ENCODE data around the gene CDH23.
"Not testable (repeated sequence)": the region's sequence is repeated elsewhere in the genome, so short reads cannot be mapped to it uniquely, and the experiment has no call there.

CDH23 gene

DNA sequence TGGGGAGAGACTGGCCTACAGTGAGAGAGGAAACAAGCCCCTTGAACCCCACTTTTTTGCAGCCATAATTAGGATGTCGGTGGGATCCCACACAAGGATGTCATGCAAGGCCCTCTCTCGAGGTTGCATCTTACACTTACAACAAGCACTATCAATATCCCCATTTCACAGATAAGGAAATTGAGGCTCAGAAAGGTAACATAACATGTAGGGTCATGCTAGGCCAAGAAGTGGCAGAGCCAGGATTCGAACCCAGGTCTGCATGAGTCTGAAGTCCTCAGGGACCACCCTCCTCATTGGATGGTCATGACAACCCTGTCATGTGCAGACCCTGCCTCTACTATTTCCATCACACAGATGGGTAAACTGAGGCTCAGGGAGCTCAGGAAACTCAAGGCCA is 199.4 kb downstream of the CDH23 start:
- no peak for DNase-seq
- Histone ChIP-seq H3K4me1 (peaks cover 0 to 14% (median 9%) of the 10 kb centered on the region in 4 donors), H3K4me3 (no peak overlapping the region), H3K9me3 (no peaks in the 10 kb centered on the region), H3K27ac (no peak overlapping the region), H3K27me3 (no peaks in the 10 kb centered on the region), H3K36me3 (no peaks in the 10 kb centered on the region)
- TF ChIP-seq, protein P1, sequence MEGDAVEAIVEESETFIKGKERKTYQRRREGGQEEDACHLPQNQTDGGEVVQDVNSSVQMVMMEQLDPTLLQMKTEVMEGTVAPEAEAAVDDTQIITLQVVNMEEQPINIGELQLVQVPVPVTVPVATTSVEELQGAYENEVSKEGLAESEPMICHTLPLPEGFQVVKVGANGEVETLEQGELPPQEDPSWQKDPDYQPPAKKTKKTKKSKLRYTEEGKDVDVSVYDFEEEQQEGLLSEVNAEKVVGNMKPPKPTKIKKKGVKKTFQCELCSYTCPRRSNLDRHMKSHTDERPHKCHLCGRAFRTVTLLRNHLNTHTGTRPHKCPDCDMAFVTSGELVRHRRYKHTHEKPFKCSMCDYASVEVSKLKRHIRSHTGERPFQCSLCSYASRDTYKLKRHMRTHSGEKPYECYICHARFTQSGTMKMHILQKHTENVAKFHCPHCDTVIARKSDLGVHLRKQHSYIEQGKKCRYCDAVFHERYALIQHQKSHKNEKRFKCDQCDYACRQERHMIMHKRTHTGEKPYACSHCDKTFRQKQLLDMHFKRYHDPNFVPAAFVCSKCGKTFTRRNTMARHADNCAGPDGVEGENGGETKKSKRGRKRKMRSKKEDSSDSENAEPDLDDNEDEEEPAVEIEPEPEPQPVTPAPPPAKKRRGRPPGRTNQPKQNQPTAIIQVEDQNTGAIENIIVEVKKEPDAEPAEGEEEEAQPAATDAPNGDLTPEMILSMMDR (IDR thresholded peaks at IDR 0.05), result no peak
- intact Hi-C loops (cut with DNase I; ENCODE audit: low total_unique reads), result no loop called here

DNA sequence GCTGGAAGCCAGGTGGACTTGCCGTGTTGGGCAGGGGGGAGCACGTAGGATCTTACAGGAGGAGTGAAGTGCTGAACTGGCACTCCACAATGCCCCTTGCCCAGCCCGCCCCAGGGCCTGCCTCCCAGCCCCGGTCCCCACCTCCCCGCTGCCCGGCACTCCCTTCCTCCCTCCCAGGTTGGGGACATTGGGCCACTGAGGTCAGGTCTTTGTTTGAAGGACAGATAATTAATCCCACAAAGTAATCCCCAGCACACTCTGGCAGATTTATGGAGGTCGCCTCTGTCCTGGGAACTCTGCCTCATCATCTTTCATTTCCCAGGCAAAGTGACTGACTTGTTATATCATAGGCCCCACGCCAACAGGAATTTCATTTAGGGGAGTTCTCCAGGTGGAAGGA is 200.0 kb downstream of the CDH23 start:
- Histone ChIP-seq H3K27ac (no peak overlapping the region), H3K36me3 (no peaks in the 10 kb centered on the region), H3K9me3 (no peaks in the 10 kb centered on the region), H3K4me1 (peaks cover 0 to 14% (median 9%) of the 10 kb centered on the region in 4 donors), H3K4me3 (no peak overlapping the region), H3K27me3 (no peaks in the 10 kb centered on the region)
- TF ChIP-seq, protein P1 (IDR thresholded peaks at IDR 0.05), result no peak
- no peak for DNase-seq
- intact Hi-C loops (cut with DNase I; ENCODE audit: low total_unique reads), result no loop called here

DNA sequence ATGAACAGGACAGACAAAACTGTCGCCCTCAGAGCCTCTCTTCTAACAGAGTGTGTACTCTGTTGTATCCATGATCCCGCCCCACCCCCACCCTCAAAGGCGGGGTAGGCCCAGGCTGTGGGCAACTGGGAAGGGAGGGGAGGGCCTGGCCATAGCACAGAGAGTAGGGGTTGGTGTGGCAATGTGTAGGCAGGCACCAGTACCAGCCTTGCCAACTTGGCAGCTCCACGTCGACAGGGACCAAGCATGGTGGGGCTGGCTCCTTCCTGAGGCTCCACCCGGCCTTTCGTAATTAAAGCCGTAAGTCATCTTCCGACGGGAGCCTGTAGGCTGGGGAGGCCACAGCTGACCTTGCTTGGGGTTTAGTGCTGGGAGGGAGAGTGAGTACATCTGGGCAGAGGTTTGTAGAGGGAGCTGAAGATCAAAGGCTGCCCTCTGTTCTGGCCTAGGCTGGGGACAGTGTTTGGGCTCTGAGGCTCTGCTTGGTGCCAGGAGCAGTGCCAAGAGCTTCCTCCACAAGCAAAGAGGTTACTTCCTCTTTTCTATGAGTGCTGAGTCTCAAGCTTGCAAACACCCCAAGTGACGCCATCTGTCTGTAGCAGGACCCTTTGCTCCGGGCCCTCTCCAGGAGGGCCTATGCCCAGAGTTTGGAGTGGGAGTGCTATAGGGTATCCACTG is 201.2 kb downstream of the CDH23 start:
- Histone ChIP-seq H3K4me1 (peaks cover 0 to 14% (median 9%) of the 10 kb centered on the region in 4 donors), H3K4me3 (no peak overlapping the region), H3K27me3 (no peaks in the 10 kb centered on the region), H3K36me3 (no peaks in the 10 kb centered on the region), H3K9me3 (no peaks in the 10 kb centered on the region), H3K27ac (no peak overlapping the region)
- DNase-seq, result peak; percentile 60 to 73
- TF ChIP-seq, protein P1 (IDR thresholded peaks at IDR 0.05), result no peak
- intact Hi-C loops (cut with DNase I; ENCODE audit: low total_unique reads), result no loop called here

DNA sequence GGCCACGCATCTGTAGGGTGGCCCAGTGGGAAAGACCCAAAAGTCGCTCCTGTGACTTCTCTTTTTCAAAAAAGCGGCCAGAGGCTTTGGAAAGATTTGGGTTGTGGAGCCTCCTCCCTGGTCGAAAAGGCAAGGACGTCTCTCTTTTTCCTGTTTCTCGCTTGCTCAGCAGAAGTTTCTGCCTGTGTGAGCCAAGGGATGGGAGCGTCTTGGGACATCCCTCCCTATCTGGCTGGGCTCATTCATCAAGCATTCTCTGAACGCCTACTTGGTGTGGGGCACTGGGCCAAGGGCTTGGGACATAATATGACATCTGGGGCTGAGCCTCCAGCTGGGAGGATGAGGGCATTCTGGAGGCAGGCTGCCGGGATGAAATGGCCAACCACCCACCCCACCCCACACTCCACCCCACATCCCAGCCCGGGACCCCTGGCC is 201.9 kb downstream of the CDH23 start:
- Histone ChIP-seq H3K36me3 (no peaks in the 10 kb centered on the region), H3K4me3 (no peak overlapping the region), H3K4me1 (peaks cover 0 to 14% (median 9%) of the 10 kb centered on the region in 4 donors), H3K27me3 (no peaks in the 10 kb centered on the region), H3K9me3 (no peaks in the 10 kb centered on the region), H3K27ac (no peak overlapping the region)
- TF ChIP-seq, protein P1 (IDR thresholded peaks at IDR 0.05), result no peak
- intact Hi-C loops (cut with DNase I; ENCODE audit: low total_unique reads), result no loop called here
- DNase-seq, result peak; percentile 89 to 92

DNA sequence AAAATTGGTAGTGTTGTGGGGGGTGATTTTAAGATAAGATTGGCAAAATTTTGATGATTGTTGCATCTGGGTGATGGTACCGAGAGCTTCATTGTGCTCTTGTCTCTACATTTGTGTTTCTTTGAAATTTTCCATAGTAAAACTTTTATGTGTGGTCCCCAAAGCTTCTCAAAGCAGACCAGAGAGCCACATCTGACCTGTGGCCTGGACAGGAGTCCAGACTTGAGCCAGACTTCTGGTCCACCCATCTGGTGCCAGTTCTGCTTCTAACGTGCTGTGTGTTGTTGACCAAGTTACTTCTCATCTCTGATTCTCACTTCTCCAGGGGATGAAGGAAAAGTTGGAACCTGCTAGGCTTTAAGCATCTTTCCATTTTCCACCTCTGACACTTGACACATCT is 202.8 kb downstream of the CDH23 start:
- H3K27ac ChIP-seq, result no peak overlapping the region
- no peak for DNase-seq
- no peaks in the 10 kb centered on the region for H3K36me3 ChIP-seq
- H3K4me1 ChIP-seq, result peaks cover 0 to 14% (median 9%) of the 10 kb centered on the region in 4 donors
- no peak overlapping the region for H3K4me3 ChIP-seq
- H3K27me3 ChIP-seq, result no peaks in the 10 kb centered on the region
- no peaks in the 10 kb centered on the region for H3K9me3 ChIP-seq
- TF ChIP-seq, protein P1 (IDR thresholded peaks at IDR 0.05), result no peak
- intact Hi-C loops (cut with DNase I; ENCODE audit: low total_unique reads), result no loop called here

DNA sequence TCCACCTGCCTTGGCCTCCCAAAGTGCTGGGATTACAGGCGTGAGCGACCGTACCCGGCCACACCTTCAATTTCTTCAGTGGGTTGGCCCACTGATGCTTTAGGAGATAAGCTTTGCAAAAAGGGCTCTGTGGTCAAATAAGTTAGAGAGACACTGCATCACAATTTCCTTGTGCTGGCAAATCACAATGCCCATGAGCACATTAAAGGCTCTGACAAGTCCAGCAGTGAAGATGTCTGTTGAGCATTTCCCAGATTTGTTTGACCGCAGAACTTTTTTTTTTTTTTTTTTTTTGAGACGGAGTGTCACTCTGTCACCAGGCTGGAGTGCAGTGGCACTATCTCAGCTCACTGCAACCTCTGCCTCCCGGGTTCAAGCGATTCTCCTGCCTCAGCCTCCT is 203.5 kb downstream of the CDH23 start:
- H3K36me3 ChIP-seq; H3K27me3 ChIP-seq; H3K4me3 ChIP-seq; H3K9me3 ChIP-seq; intact Hi-C loops (cut with DNase I; ENCODE audit: low total_unique reads); H3K27ac ChIP-seq; DNase-seq: not testable (repeated sequence)
- H3K4me1 ChIP-seq, result peaks cover 0 to 14% (median 9%) of the 10 kb centered on the region in 4 donors
